IPS DF 6.9 (cell line): ENCODE measurements around the gene SNRK.
"Not testable (repeated sequence)": the region's sequence is repeated elsewhere in the genome, so short reads cannot be mapped to it uniquely, and the experiment has no call there.

ENCODE experiments used
- DNase-seq: peaks from one replicate; pipeline ENCODE4 v3.0.0-alpha.2; 2013; ENCODE audit warnings: low read depth, low spot score
- H3K27ac ChIP-seq: one replicate; pipeline ENCODE4 v1.5.1; 2013; ENCODE audit warnings: low read length, control low read depth
- H3K27me3 ChIP-seq: 2 replicates; pipeline ENCODE4 v1.6.1; 2013; ENCODE audit warnings: mild to moderate bottlenecking, low read length; ENCODE audit not compliant: control insufficient read depth, insufficient read depth
- H3K36me3 ChIP-seq: 2 replicates; pipeline ENCODE4 v1.6.1; 2013; ENCODE audit warnings: low read length; ENCODE audit not compliant: control insufficient read depth, insufficient read depth
- H3K4me1 ChIP-seq: 2 replicates; pipeline ENCODE4 v1.6.1; 2013; ENCODE audit warnings: low read length; ENCODE audit not compliant: control insufficient read depth, insufficient read depth
- H3K4me3 ChIP-seq: 2 replicates; pipeline ENCODE4 v1.5.1; 2013; ENCODE audit warnings: mild to moderate bottlenecking, low read length
- H3K9me3 ChIP-seq: 2 replicates; pipeline ENCODE4 v1.6.1; 2013; ENCODE audit warnings: low read length, inconsistent platforms; ENCODE audit not compliant: control insufficient read depth, insufficient read depth
- WGBS: extraction: QIAGEN DNeasy Blood & Tissue Kit; methylation state at CpG from one replicate; pipeline ENCODE4 v1.1.7; 2013; ENCODE audit warnings: mixed read lengths, missing lambda C conversion rate; ENCODE audit not compliant: insufficient read length, insufficient coverage; 5-methylcytosine and 5-hydroxymethylcytosine counted together

Gene SNRK

GRCh38 chr3:43353923-43354670, 67.8 kb downstream of the SNRK start:
- no peaks in the 10 kb centered on the region for H3K9me3 ChIP-seq
- WGBS, result no CpG with 5 or more reads among the region's 4 CpGs

GRCh38 chr3:43356033-43356432, 69.7 kb downstream of the SNRK start:
- H3K27ac ChIP-seq, DNase-seq, H3K9me3 ChIP-seq, H3K36me3 ChIP-seq, H3K27me3 ChIP-seq, H3K4me3 ChIP-seq, H3K4me1 ChIP-seq: not testable (repeated sequence)
- WGBS, result no CpG with 5 or more reads among the region's 2 CpGs

More at GRCh38 chr3:43353923-43354670, 67.8 kb downstream of the SNRK start:
- Histone ChIP-seq H3K27me3 (no peaks in the 10 kb centered on the region), H3K4me3 (no peak overlapping the region), H3K4me1 (no peaks in the 10 kb centered on the region), H3K27ac (no peak overlapping the region), H3K36me3 (no peaks in the 10 kb centered on the region)
- DNase-seq, result no peak

GRCh38 chr3:43361077-43361476, 74.7 kb downstream of the SNRK start:
- peaks cover 2% of the 10 kb centered on the region; the same call in 1 of the 2 replicates for H3K4me1 ChIP-seq
- no peak overlapping the region for H3K4me3 ChIP-seq
- H3K9me3 ChIP-seq, result no peaks in the 10 kb centered on the region
- peaks cover 3% of the 10 kb centered on the region; the same call in 1 of the 2 replicates for H3K36me3 ChIP-seq
- no peak overlapping the region for H3K27ac ChIP-seq
- WGBS, result no CpG with 5 or more reads among the region's 5 CpGs
- no peaks in the 10 kb centered on the region for H3K27me3 ChIP-seq
- DNase-seq, result no peak

GRCh38 chr3:43362183-43362582, 75.8 kb downstream of the SNRK start:
- Histone ChIP-seq H3K36me3 (peaks cover 3% of the 10 kb centered on the region; the same call in 1 of the 2 replicates), H3K27me3 (no peaks in the 10 kb centered on the region), H3K4me3 (no peak overlapping the region), H3K27ac (no peak overlapping the region), H3K9me3 (no peaks in the 10 kb centered on the region), H3K4me1 (peaks cover 2% of the 10 kb centered on the region; the same call in 1 of the 2 replicates)
- WGBS, result no CpG with 5 or more reads among the region's 4 CpGs
- DNase-seq, result no peak

- H3K9me3 ChIP-seq, result no peaks in the 10 kb centered on the region
- H3K36me3 ChIP-seq, result peaks cover 3% of the 10 kb centered on the region; the same call in 1 of the 2 replicates
- no peak for DNase-seq
- peaks cover 2% of the 10 kb centered on the region; the same call in 1 of the 2 replicates for H3K4me1 ChIP-seq
- H3K27me3 ChIP-seq, result no peaks in the 10 kb centered on the region
- H3K27ac ChIP-seq, result no peak overlapping the region
- no peak overlapping the region; the same call in 1 of the 2 replicates for H3K4me3 ChIP-seq
- WGBS, result no CpG with 5 or more reads among the region's 6 CpGs
Measured at GRCh38 chr3:43362961-43363360, 76.6 kb downstream of the SNRK start.

GRCh38 chr3:43363621-43364266, 77.4 kb downstream of the SNRK start:
- H3K9me3 ChIP-seq, result no peaks in the 10 kb centered on the region
- H3K27me3 ChIP-seq, result no peaks in the 10 kb centered on the region
- peaks cover 2% of the 10 kb centered on the region; the same call in 1 of the 2 replicates for H3K4me1 ChIP-seq
- H3K4me3 ChIP-seq, result no peak overlapping the region
- DNase-seq, result no peak
- H3K27ac ChIP-seq, result no peak overlapping the region
- H3K36me3 ChIP-seq, result peaks cover 3% of the 10 kb centered on the region; the same call in 1 of the 2 replicates
- WGBS, result no CpG with 5 or more reads among the region's 26 CpGs

- no peak overlapping the region for H3K27ac ChIP-seq
- no CpG with 5 or more reads among the region's 14 CpGs for WGBS
- H3K4me1 ChIP-seq, result peaks cover 2% of the 10 kb centered on the region; the same call in 1 of the 2 replicates
- DNase-seq, result no peak
- H3K36me3 ChIP-seq, result peaks cover 3% of the 10 kb centered on the region; the same call in 1 of the 2 replicates
- H3K9me3 ChIP-seq, result no peaks in the 10 kb centered on the region
- H3K4me3 ChIP-seq, result no peak overlapping the region
- H3K27me3 ChIP-seq, result no peaks in the 10 kb centered on the region
Measured at GRCh38 chr3:43364494-43364893, 78.2 kb downstream of the SNRK start.

- Histone ChIP-seq H3K4me1 (peaks cover 2% of the 10 kb centered on the region; the same call in 1 of the 2 replicates), H3K27ac (no peak overlapping the region), H3K27me3 (no peaks in the 10 kb centered on the region), H3K4me3 (no peak overlapping the region), H3K36me3 (peaks cover 3% of the 10 kb centered on the region; the same call in 1 of the 2 replicates), H3K9me3 (no peaks in the 10 kb centered on the region)
- no peak for DNase-seq
- WGBS, result no CpG with 5 or more reads among the region's 14 CpGs
Measured at GRCh38 chr3:43364926-43365325, 78.6 kb downstream of the SNRK start.

- no peak for DNase-seq
- Histone ChIP-seq H3K4me3 (no peak overlapping the region), H3K36me3 (peaks cover 3% of the 10 kb centered on the region; the same call in 1 of the 2 replicates), H3K27ac (no peak overlapping the region), H3K9me3 (no peaks in the 10 kb centered on the region), H3K4me1 (peaks cover 2% of the 10 kb centered on the region; the same call in 1 of the 2 replicates), H3K27me3 (no peaks in the 10 kb centered on the region)
- no CpG with 5 or more reads among the region's 12 CpGs for WGBS
Measured at GRCh38 chr3:43365601-43366305, 79.4 kb downstream of the SNRK start.

GRCh38 chr3:43366481-43366880, 80.1 kb downstream of the SNRK start:
- no peaks in the 10 kb centered on the region for H3K27me3 ChIP-seq
- H3K4me3 ChIP-seq, result no peak overlapping the region
- H3K4me1 ChIP-seq, result no peaks in the 10 kb centered on the region
- H3K27ac ChIP-seq, result no peak overlapping the region
- DNase-seq, result no peak
- H3K9me3 ChIP-seq, result no peaks in the 10 kb centered on the region
- H3K36me3 ChIP-seq, result peaks cover 3% of the 10 kb centered on the region; the same call in 1 of the 2 replicates
- WGBS, result no CpG with 5 or more reads among the region's 11 CpGs
